Neural crest cell (in vitro differentiated cells): ENCODE results near the gene CIDEA. TPM values are rescaled to one million over a fixed set of nuclear protein-coding genes. Genes with fewer than 3 reads are reported as not detected.

Experiments
- DNase-seq: peaks from one replicate; pipeline ENCODE4 v3.0.0; 2021; ENCODE audit warnings: low read depth, mixed read lengths, low spot score
- H3K27ac Mint-ChIP-seq: one replicate; pipeline ENCODE4 v1.8.0; 2021; ENCODE audit warnings: mild to moderate bottlenecking, mixed read lengths; ENCODE audit not compliant: unreplicated experiment
- H3K27me3 Mint-ChIP-seq: 2 replicates; pipeline ENCODE4 v1.8.0; 2021; ENCODE audit warnings: low read depth, mild to moderate bottlenecking, mixed read lengths
- H3K36me3 Mint-ChIP-seq: 2 replicates; pipeline ENCODE4 v1.8.0; 2021; ENCODE audit warnings: low read depth, mild to moderate bottlenecking, mixed read lengths
- H3K4me1 Mint-ChIP-seq: 2 replicates; pipeline ENCODE4 v1.8.0; 2021; ENCODE audit warnings: mixed read lengths
- H3K4me3 Mint-ChIP-seq: one replicate; pipeline ENCODE4 v1.8.0; 2021; ENCODE audit warnings: mild to moderate bottlenecking, mixed read lengths
- H3K9me3 Mint-ChIP-seq: 2 replicates; pipeline ENCODE4 v1.8.0; 2021; ENCODE audit warnings: mixed read lengths
- total RNA-seq: library from RNA; stranded (reverse); gene quantifications from 2 replicates; pipeline ENCODE4 v1.2.1, GENCODE V29; 2021
- TF ChIP-seq, protein P1 (sequence below): fragments of 200-600 bp; sonication (generic); conservative IDR thresholded peaks from 2 replicates; pipeline ENCODE4 v1.5.0; 2021; ENCODE audit warnings: antibody characterized with exemption, mild to moderate bottlenecking

The CIDEA gene
- total RNA-seq, 1 donor from 2014 or later = not detected

DNA sequence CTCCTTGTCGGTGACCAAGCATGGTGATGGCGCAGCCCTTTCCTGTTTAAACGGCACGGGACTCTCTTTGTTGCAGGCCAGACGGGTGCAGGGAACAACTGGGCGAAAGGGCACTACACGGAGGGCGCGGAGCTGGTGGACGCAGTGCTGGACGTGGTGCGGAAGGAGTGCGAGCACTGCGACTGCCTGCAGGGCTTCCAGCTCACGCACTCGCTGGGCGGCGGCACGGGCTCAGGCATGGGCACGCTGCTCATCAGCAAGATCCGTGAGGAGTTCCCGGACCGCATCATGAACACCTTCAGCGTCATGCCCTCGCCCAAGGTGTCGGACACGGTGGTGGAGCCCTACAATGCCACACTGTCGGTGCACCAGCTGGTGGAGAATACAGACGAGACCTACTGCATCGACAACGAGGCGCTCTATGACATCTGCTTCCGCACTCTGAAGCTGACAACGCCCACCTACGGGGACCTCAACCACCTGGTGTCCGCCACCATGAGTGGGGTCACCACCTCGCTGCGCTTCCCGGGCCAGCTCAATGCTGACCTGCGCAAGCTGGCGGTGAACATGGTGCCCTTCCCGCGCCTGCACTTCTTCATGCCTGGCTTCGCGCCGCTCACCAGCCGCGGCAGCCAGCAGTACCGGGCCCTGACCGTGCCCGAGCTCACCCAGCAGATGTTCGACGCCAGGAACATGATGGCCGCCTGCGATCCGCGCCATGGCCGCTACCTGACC is 71.0 kb downstream of the CIDEA start:
- Mint-ChIP-seq H3K4me3 (no peak overlapping the region), H3K27ac (no peak overlapping the region), H3K27me3 (no peaks in the 10 kb centered on the region), H3K9me3 (no peaks in the 10 kb centered on the region), H3K36me3 (peaks cover 35% of the 10 kb centered on the region), H3K4me1 (peaks cover 13% of the 10 kb centered on the region)
- DNase-seq = no peak
- TF ChIP-seq, protein P1, sequence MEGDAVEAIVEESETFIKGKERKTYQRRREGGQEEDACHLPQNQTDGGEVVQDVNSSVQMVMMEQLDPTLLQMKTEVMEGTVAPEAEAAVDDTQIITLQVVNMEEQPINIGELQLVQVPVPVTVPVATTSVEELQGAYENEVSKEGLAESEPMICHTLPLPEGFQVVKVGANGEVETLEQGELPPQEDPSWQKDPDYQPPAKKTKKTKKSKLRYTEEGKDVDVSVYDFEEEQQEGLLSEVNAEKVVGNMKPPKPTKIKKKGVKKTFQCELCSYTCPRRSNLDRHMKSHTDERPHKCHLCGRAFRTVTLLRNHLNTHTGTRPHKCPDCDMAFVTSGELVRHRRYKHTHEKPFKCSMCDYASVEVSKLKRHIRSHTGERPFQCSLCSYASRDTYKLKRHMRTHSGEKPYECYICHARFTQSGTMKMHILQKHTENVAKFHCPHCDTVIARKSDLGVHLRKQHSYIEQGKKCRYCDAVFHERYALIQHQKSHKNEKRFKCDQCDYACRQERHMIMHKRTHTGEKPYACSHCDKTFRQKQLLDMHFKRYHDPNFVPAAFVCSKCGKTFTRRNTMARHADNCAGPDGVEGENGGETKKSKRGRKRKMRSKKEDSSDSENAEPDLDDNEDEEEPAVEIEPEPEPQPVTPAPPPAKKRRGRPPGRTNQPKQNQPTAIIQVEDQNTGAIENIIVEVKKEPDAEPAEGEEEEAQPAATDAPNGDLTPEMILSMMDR = no peak

DNA sequence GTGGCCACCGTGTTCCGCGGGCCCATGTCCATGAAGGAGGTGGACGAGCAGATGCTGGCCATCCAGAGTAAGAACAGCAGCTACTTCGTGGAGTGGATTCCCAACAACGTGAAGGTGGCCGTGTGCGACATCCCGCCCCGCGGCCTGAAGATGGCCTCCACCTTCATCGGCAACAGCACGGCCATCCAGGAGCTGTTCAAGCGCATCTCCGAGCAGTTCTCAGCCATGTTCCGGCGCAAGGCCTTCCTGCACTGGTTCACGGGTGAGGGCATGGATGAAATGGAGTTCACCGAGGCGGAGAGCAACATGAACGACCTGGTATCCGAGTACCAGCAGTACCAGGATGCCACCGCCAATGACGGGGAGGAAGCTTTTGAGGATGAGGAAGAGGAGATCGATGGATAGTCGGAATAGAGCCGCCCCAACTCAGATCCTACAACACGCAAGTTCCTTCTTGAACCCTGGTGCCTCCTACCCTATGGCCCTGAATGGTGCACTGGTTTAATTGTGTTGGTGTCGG is 71.6 kb downstream of the CIDEA start:
- Mint-ChIP-seq H3K4me3 (no peak overlapping the region), H3K4me1 (peaks cover 12% of the 10 kb centered on the region), H3K36me3 (peaks cover 33% of the 10 kb centered on the region), H3K27ac (no peak overlapping the region), H3K9me3 (no peaks in the 10 kb centered on the region), H3K27me3 (no peaks in the 10 kb centered on the region)
- TF ChIP-seq, protein P1 = no peak
- no peak for DNase-seq

DNA sequence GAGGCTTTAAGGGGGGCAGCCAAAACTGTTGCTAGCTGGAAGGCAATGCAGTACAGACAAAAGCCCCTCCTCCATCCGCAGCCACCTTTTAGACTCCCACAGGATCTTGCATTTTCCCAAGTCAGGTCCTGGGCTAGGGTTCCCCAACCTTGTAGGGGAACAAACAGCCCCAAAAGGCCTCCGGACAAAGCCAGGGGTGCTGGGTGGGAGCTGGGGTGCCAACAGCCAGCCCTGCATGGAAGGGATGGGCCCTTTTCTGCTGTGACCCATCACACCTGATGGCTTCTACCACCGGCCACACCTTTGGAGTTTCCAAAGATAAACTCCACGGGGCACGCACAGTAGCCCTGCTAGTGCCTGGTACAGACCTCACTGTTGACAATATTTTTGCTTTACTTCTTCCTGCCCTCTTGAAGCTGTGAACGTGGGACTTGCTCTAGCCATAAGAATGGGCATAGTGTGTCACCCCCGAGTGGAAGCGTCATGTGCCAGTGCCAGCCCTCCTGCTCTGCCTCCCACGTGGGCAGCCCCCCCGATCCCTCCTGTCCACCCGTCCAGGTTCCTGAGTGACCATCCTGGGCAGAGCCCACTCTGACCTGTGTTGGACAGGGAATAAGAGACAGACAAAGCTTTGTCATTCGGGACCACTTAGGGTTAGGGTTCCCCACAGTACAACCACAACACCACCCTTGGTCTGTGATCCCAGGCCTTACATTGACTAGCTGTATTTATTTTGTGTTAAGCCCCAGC is 72.7 kb downstream of the CIDEA start:
- Mint-ChIP-seq H3K27me3 (no peaks in the 10 kb centered on the region), H3K4me3 (no peak overlapping the region), H3K9me3 (no peaks in the 10 kb centered on the region), H3K27ac (no peak overlapping the region), H3K4me1 (peaks cover 5% of the 10 kb centered on the region), H3K36me3 (peaks cover 25% of the 10 kb centered on the region)
- DNase-seq = no peak
- TF ChIP-seq, protein P1 = no peak

Other genes starting within 250 kb of the CIDEA start
- gene ANKRD62, start 160.5 kb upstream of the CIDEA start, total RNA-seq = not detected in 2 replicates
- 77.8 and 81.8 TPM in 2 replicates for gene TUBB6, start 53.9 kb downstream of the CIDEA start, total RNA-seq
- 55.3 and 56.4 TPM in 2 replicates for gene AFG3L2, start 122.9 kb downstream of the CIDEA start, total RNA-seq
- 21.6 and 32.5 TPM in 2 replicates for gene PRELID3A, start 153.6 kb downstream of the CIDEA start, total RNA-seq